ENCODE results near the gene CENPX. TPM values are rescaled to one million over a fixed set of nuclear protein-coding genes. Genes with fewer than 3 reads are reported as not detected.

The CENPX gene
- total and polyA plus RNA-seq, 12 donors, result 11.2 to 75.9 (median 47.9) TPM

DNA sequence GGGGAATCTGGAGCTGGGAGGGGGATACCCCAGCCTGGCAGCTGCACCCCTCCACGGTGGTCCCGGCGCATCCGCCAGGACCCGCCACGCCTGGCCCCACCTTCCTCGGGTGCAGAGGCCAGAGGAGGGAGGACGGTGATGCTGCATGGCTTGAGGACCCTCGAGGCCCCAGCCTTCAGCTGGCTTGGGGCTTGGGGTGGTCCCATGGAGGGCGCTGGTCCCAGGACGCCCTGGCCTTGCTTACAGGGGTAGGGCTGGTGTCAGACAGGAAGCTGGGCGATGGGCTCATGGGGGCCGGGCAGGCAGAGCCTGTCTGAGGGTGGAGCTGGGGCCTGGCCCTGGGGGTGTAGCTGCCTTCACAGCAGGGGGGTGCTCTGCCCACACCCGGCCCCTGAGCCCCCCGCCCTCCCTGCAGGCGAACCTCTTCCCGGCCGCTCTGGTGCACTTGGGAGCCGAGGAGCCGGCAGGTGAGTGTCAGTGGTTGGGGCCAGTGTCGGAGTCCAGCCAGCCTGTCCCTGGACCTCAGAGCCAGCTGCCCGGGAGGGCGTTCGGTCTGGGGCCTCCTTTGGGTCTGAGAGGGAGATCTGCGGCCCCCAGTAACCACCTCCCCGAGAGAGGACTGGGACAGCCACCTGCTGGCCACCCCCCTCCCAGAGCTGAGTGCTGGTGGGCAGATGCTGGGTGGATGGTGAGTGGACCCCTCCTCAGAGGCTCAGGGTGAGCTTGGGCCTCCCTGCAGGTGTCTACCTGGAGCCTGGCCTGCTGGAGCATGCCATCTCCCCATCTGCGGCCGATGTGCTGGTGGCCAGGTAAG is 6.4 kb downstream of the CENPX start:
- Histone ChIP-seq H3K27ac (no peak overlapping the region), H3K36me3 (replicated peaks in 1 of 2) (no peaks in the 10 kb centered on the region), H3K9me3 (replicated peaks in 1 of 3) (no peaks in the 10 kb centered on the region), H3K27me3 (no peaks in the 10 kb centered on the region), H3K4me3 (no peak overlapping the region), H3K4me1 (replicated peaks in 1 of 2) (peaks cover under 1 to 2% of the 10 kb centered on the region in 2 donors)
- WGBS, 4 donors, result 80 to 91% (median 84%) methylated on average over 2 to 28 of the region's 28 CpGs
- intact Hi-C loops (cut with DNase I), result no loop called here
- TF ChIP-seq, protein P1, sequence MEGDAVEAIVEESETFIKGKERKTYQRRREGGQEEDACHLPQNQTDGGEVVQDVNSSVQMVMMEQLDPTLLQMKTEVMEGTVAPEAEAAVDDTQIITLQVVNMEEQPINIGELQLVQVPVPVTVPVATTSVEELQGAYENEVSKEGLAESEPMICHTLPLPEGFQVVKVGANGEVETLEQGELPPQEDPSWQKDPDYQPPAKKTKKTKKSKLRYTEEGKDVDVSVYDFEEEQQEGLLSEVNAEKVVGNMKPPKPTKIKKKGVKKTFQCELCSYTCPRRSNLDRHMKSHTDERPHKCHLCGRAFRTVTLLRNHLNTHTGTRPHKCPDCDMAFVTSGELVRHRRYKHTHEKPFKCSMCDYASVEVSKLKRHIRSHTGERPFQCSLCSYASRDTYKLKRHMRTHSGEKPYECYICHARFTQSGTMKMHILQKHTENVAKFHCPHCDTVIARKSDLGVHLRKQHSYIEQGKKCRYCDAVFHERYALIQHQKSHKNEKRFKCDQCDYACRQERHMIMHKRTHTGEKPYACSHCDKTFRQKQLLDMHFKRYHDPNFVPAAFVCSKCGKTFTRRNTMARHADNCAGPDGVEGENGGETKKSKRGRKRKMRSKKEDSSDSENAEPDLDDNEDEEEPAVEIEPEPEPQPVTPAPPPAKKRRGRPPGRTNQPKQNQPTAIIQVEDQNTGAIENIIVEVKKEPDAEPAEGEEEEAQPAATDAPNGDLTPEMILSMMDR (IDR thresholded peaks at IDR 0.05), result no peak
- TF ChIP-seq POLR2A (IDR thresholded peaks at IDR 0.05), result no peak
- no peak for DNase-seq

DNA sequence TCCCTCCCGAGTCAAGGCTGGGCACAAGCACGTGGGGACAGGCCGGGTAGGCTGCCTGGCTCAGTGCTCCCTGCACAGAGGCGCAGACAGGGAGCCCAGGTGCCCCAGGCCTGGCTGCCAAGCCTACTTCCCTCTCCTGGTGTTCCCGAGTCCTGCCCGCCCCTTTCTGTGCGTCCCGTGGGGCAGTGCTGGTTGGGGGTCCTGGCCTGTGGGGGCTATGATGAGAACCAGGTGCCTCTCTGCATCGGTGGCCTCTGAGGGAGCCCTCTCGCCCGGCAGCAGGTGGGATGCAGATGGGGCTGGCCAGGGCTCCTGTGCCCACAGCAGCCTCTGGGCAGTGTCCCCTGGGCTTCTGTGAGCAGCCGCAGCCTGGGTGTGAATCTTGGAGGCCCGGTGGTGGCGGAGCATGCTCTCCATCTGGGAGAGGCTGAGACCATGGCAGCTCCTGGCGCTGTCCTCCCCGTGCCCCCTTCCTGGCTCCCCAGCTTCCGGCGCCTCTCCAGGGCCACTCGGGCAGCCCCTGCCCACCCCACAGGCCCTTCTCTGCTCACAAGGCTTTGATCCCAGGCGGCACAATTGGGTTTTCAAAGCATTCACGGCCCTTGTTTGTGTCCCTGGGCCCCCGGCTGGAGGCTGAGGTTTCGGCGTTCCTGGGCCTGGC is 7.2 kb downstream of the CENPX start:
- Histone ChIP-seq H3K4me1 (replicated peaks in 1 of 2) (no peaks in the 10 kb centered on the region), H3K27ac (no peak overlapping the region), H3K36me3 (replicated peaks in 1 of 2) (no peaks in the 10 kb centered on the region), H3K4me3 (no peak overlapping the region), H3K27me3 (no peaks in the 10 kb centered on the region), H3K9me3 (replicated peaks in 1 of 3) (no peaks in the 10 kb centered on the region)
- intact Hi-C loops (cut with DNase I), result no loop called here
- no peak for DNase-seq
- WGBS, 4 donors, result 80 to 82% (median 81%) methylated on average over 13 to 24 of the region's 24 CpGs
- TF ChIP-seq POLR2A (IDR thresholded peaks at IDR 0.05), result no peak
- TF ChIP-seq, protein P1 (IDR thresholded peaks at IDR 0.05), result no peak

DNA sequence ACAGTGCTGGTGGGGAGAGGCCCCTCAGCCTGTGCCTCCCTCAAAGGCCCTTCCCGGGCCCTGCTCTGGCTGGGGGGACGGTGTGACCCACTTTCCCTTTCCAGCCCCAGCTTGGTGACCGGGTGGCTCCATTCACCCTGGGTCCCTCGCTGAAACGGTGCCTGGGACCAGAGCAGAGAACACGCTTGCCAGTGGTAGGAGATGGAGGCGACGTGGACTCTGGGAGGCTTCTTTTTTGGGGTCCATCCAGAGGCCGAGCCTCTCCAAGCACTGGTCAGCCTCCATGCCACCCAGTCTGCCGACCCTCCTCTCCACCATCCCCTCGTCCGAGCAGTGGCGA is 7.7 kb downstream of the CENPX start:
- H3K27ac ChIP-seq, result no peak overlapping the region
- TF ChIP-seq POLR2A (IDR thresholded peaks at IDR 0.05), result no peak
- TF ChIP-seq, protein P1 (IDR thresholded peaks at IDR 0.05), result no peak
- DNase-seq, result no peak
- H3K4me3 ChIP-seq, result no peak overlapping the region
- 85 to 94% (median 90%) methylated on average over 9 to 13 of the region's 13 CpGs for WGBS, 4 donors
- intact Hi-C loops (cut with DNase I), result no loop called here
- H3K27me3 ChIP-seq, result no peaks in the 10 kb centered on the region
- no peaks in the 10 kb centered on the region for H3K36me3 ChIP-seq (replicated peaks in 1 of 2)
- no peaks in the 10 kb centered on the region for H3K4me1 ChIP-seq (replicated peaks in 1 of 2)
- H3K9me3 ChIP-seq (replicated peaks in 1 of 3), result no peaks in the 10 kb centered on the region

DNA sequence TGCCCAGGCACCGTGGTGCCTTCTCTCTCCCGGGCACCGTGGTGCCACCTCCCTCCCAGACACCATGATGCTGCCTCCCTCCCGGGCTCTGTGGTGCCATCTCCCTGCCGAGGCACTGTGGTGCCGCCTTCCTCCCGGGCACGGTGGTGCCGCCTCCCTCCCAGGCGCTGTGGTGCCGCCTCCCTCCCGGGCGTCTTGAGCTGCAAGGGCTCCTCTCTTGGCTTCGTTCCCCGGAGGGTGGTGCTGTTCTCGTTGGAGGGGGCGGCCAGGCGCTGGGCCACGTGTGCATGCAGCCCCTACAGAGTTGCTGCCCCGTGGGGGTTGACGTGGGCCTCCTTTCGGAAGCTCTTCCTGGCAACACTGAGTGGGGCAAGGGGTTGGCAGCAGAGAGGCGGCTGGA is 8.2 kb downstream of the CENPX start:
- no peak overlapping the region for H3K27ac ChIP-seq
- no peaks in the 10 kb centered on the region for H3K36me3 ChIP-seq (replicated peaks in 1 of 2)
- no peaks in the 10 kb centered on the region for H3K27me3 ChIP-seq
- no peak overlapping the region for H3K4me3 ChIP-seq
- no peaks in the 10 kb centered on the region for H3K9me3 ChIP-seq (replicated peaks in 1 of 3)
- intact Hi-C loops (cut with DNase I), result no loop called here
- WGBS, 4 donors, result 72 to 83% (median 77%) methylated on average over 14 to 23 of the region's 23 CpGs
- TF ChIP-seq, protein P1 (IDR thresholded peaks at IDR 0.05), result no peak
- TF ChIP-seq POLR2A (IDR thresholded peaks at IDR 0.05), result no peak
- DNase-seq, result no peak
- H3K4me1 ChIP-seq (replicated peaks in 1 of 2), result no peaks in the 10 kb centered on the region

Measured in adrenal gland (tissue), 12 donors.